HL-60 (cell line): ENCODE results near the gene MGST2.

Experiments used
- DNase-seq, 2 experiments: peaks; one replicate each; pipeline ENCODE4 v3.0.0-alpha.2; 2010 to 2020; ENCODE audit warnings: low read depth in 1 of 2, low spot score in 1 of 2
- H3K27ac ChIP-seq: fragments of 250-450 bp; sonication (Bioruptor Pico); replicated peaks from 2 replicates; pipeline ENCODE4 v1.5.1; 2020; ENCODE audit warnings: mild to moderate bottlenecking, moderate library complexity
- H3K27me3 ChIP-seq: fragments of 250-450 bp; sonication (Bioruptor Pico); 2 replicates; pipeline ENCODE4 v1.5.1; 2021; ENCODE audit warnings: mild to moderate bottlenecking, moderate library complexity; ENCODE audit not compliant: insufficient read depth, poor library complexity, severe bottlenecking
- H3K4me3 ChIP-seq: replicated peaks from 2 replicates; pipeline ENCODE4 v1.5.1; 2011; ENCODE audit warnings: mild to moderate bottlenecking, control low read depth, low read length; ENCODE audit not compliant: insufficient read depth
- CTCF ChIP-seq: IDR thresholded peaks from one replicate; pipeline ENCODE4 v1.5.1; 2011; ENCODE audit warnings: low read length, control low read depth, inconsistent platforms; ENCODE audit not compliant: insufficient read depth
- GABPA ChIP-seq: IDR thresholded peaks from 2 replicates; pipeline ENCODE4 v1.6.1; 2012; ENCODE audit warnings: low read depth
- POLR2AphosphoS5 ChIP-seq: IDR thresholded peaks from 2 replicates; pipeline ENCODE4 v1.6.1; 2012; ENCODE audit warnings: low read depth
- REST ChIP-seq: IDR thresholded peaks from 2 replicates; pipeline ENCODE4 v1.6.1; 2012; ENCODE audit warnings: low read depth; ENCODE audit not compliant: insufficient replicate concordance
- SPI1 ChIP-seq: IDR thresholded peaks from 2 replicates; pipeline ENCODE4 v1.6.1; 2012; ENCODE audit warnings: low read depth, mild to moderate bottlenecking, borderline replicate concordance

The MGST2 gene

GRCh38 chr4:139647184-139647583 lies 18.4 kb upstream of the MGST2 start:
- TF ChIP-seq SPI1 (peak; percentile 66; the same call in 1 of the 2 replicates), GABPA (no peak)
- no peak overlapping the region for H3K4me3 ChIP-seq
- H3K27me3 ChIP-seq, result no peaks in the 10 kb centered on the region
- no peak overlapping the region for H3K27ac ChIP-seq
- peak; percentile 48 to 68 for DNase-seq

- Histone ChIP-seq H3K4me3 (no peak overlapping the region), H3K27me3 (no peaks in the 10 kb centered on the region), H3K27ac (no peak overlapping the region)
- DNase-seq, result no peak
- TF ChIP-seq GABPA, result no peak
- TF ChIP-seq REST, result no peak
- TF ChIP-seq SPI1, result no peak
- TF ChIP-seq CTCF, result no peak
- TF ChIP-seq POLR2AphosphoS5, result no peak
Observed at GRCh38 chr4:139647952-139648351, 17.7 kb upstream of the MGST2 start.

- peak; percentile 92 for TF ChIP-seq CTCF
- TF ChIP-seq REST, result no peak
- peak in 1 of 2 experiments; percentile 70 for DNase-seq
- Histone ChIP-seq H3K27ac (no peak overlapping the region), H3K4me3 (no peak overlapping the region), H3K27me3 (no peaks in the 10 kb centered on the region)
Observed at GRCh38 chr4:139651282-139652194, 14.1 kb upstream of the MGST2 start.

- DNase-seq, result no peak
- H3K27ac ChIP-seq, result no peak overlapping the region
- TF ChIP-seq CTCF (no peak), POLR2AphosphoS5 (no peak), REST (no peak), GABPA (no peak), SPI1 (no peak)
- no peak overlapping the region for H3K4me3 ChIP-seq
- no peaks in the 10 kb centered on the region for H3K27me3 ChIP-seq
Observed at GRCh38 chr4:139654516-139654915, 11.1 kb upstream of the MGST2 start.
